ENCODE data around the gene NEUROG2.

DNA sequence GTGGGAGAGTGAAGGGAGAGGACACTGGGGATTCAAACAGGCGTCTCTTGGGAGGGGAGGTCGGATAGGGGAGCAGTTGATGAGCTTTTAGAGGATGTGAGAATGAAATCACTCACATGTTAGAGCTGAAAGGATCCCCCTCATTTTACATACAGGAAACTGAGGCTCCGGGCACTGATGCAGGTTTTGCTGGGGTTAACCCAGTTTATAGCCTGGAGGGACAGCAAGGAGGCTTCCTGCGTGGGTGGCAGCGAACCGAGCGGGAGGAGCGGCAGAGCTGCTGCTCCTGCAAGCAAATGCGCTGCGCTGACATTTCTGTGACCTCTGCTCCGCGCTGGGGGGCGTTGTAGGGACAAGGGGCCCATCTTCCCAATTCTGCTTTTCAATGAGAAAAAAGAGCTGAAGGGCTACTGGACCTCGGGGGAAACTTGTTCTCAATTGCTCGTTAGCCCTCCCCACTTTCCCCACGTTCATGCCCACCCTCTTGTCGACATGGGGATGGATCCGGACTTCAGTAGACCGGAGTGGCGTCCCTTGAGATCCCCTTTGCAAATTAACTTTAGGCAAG lies 1.2 kb upstream of the NEUROG2 start:
- TF ChIP-seq, protein P1, sequence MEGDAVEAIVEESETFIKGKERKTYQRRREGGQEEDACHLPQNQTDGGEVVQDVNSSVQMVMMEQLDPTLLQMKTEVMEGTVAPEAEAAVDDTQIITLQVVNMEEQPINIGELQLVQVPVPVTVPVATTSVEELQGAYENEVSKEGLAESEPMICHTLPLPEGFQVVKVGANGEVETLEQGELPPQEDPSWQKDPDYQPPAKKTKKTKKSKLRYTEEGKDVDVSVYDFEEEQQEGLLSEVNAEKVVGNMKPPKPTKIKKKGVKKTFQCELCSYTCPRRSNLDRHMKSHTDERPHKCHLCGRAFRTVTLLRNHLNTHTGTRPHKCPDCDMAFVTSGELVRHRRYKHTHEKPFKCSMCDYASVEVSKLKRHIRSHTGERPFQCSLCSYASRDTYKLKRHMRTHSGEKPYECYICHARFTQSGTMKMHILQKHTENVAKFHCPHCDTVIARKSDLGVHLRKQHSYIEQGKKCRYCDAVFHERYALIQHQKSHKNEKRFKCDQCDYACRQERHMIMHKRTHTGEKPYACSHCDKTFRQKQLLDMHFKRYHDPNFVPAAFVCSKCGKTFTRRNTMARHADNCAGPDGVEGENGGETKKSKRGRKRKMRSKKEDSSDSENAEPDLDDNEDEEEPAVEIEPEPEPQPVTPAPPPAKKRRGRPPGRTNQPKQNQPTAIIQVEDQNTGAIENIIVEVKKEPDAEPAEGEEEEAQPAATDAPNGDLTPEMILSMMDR (IDR thresholded peaks at IDR 0.05), result no peak
- no peak for TF ChIP-seq POLR2AphosphoS5 (IDR thresholded peaks at IDR 0.05)
